ENCODE results near the gene MFAP4. TPM values are rescaled to one million over a fixed set of nuclear protein-coding genes. Genes with fewer than 3 reads are reported as not detected.

The MFAP4 gene
- total RNA-seq, 1 experiment from 2014 or later, result 0.52 TPM

DNA sequence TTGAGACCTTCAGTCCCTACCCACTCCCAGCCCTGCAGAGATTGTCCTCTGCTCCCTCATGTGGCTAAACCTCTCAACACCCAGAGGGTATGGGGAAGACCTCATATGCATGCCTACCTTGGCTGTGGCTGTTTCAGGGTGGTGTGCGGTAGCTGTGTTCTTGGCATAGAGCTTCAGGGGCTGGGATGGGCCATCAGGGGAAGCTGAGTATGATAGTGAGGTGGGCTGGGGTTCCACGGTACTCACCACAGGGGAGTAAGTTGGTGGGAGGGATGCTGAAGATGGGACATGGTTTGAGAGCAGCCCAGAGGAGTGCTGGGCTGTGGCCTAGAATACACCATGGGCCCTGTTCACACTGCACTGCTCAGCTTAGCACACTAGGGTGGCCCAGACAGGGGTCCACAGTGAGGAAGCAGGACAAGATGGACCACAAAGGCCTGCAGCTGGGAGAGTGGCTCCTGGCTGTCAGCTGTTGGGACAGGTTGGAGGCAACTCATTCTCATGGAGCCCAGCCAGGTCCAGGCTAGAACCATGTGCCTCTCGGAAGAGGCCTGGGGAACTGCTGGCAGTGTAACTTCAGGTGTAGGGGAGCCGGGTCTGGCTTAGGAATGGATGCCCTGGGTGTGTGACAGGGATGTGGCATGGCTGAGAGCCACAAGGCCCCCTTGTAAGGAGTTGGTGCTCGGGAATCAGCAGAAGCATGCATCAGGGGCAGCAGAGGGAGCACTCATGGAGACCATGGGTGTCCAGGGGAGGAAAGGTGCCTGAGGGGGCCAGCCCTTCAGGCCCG lies 3.1 kb downstream of the MFAP4 start (continued):
- TF ChIP-seq ATF3 (IDR thresholded peaks at IDR 0.05), result no peak
- no peak for TF ChIP-seq EZH2phosphoT487 (IDR thresholded peaks at IDR 0.05; ENCODE audit: borderline replicate concordance)
- TF ChIP-seq ZFX (IDR thresholded peaks at IDR 0.05), result no peak
- no peak for TF ChIP-seq ZNF274 (IDR thresholded peaks at IDR 0.05; ENCODE audit: low read depth, low read length)
- no peak for TF ChIP-seq ELF1 (IDR thresholded peaks at IDR 0.05; ENCODE audit: borderline replicate concordance, low read depth)
- TF ChIP-seq SIN3A (IDR thresholded peaks at IDR 0.05; ENCODE audit: low read depth), result no peak
- TF ChIP-seq RAD21 (IDR thresholded peaks at IDR 0.05; ENCODE audit: low read depth), result no peak
- TF ChIP-seq FOSL1 (IDR thresholded peaks at IDR 0.05; ENCODE audit: low read depth), result no peak
- no peak for TF ChIP-seq CTCF (IDR thresholded peaks at IDR 0.05 in 2 of 3, conservative IDR thresholded peaks at IDR 0.05 in 1 of 3; ENCODE audit: borderline replicate concordance in 1 of 3, insufficient read depth in 1 of 3, low read depth in 2 of 3, low read length in 2 of 3)

GRCh38 chr17:19382531-19383444 lies 4.2 kb downstream of the MFAP4 start:
- RAD21 ChIA-PET (ENCODE audit: low non-redundant PET in 1 of 2, low total read pairs in 2 of 2, uncharacterized antibody in 2 of 2, unreplicated experiment in 2 of 2), result no interaction called here
- TF ChIP-seq POLR2AphosphoS5 (IDR thresholded peaks at IDR 0.05; ENCODE audit: low read depth, low read length) (no peak), ZFX (IDR thresholded peaks at IDR 0.05) (no peak), RAD21 (IDR thresholded peaks at IDR 0.05; ENCODE audit: low read depth) (no peak), EZH2phosphoT487 (IDR thresholded peaks at IDR 0.05; ENCODE audit: borderline replicate concordance) (no peak), SRF (IDR thresholded peaks at IDR 0.05; ENCODE audit: low read depth) (no peak), EGR1 (IDR thresholded peaks at IDR 0.05; ENCODE audit: low read depth) (no peak), JUND (IDR thresholded peaks at IDR 0.05) (no peak), TCF7L2 (IDR thresholded peaks at IDR 0.05; ENCODE audit: borderline replicate concordance, extremely low read depth, insufficient read depth, insufficient read length) (no peak), POLR2A (IDR thresholded peaks at IDR 0.05; ENCODE audit: borderline replicate concordance, extremely low read depth, insufficient read depth, insufficient read length) (no peak), SP1 (IDR thresholded peaks at IDR 0.05; ENCODE audit: low read depth) (no peak), CTCF (IDR thresholded peaks at IDR 0.05 in 2 of 3, conservative IDR thresholded peaks at IDR 0.05 in 1 of 3; ENCODE audit: borderline replicate concordance in 1 of 3, insufficient read depth in 1 of 3, low read depth in 2 of 3, low read length in 2 of 3) (no peak), FOSL1 (IDR thresholded peaks at IDR 0.05; ENCODE audit: low read depth) (no peak), CEBPB (IDR thresholded peaks at IDR 0.05; ENCODE audit: low read depth) (no peak), SIN3A (IDR thresholded peaks at IDR 0.05; ENCODE audit: low read depth) (no peak), ATF3 (IDR thresholded peaks at IDR 0.05) (no peak)
- H3K9me3 ChIP-seq (ENCODE audit: control insufficient read depth in 1 of 2, insufficient read depth in 1 of 2, low read depth in 1 of 2, low read length in 2 of 2), result no peaks in the 10 kb centered on the region
- intact Hi-C loops (cut with micrococcal nuclease), result no loop called here
- no peaks in the 10 kb centered on the region for H4K20me1 ChIP-seq (ENCODE audit: insufficient read depth)
- no peak overlapping the region for H3K9ac ChIP-seq (ENCODE audit: low read length)
- H2AFZ ChIP-seq (ENCODE audit: low read depth, low read length, poor library complexity, severe bottlenecking), result no peak overlapping the region
- H3K4me3 ChIP-seq (replicated peaks in 1 of 2; ENCODE audit: low read depth in 1 of 2, low read length in 2 of 2), result no peak overlapping the region
- H3K27ac ChIP-seq (ENCODE audit: low read depth, low read length), result no peak overlapping the region
- ATAC-seq (no peak), DNase-seq (ENCODE audit: low read depth, low spot score) (no peak)
- no peaks in the 10 kb centered on the region for H3K27me3 ChIP-seq (ENCODE audit: insufficient read depth, low read length)
- no TSS peak for BruUV-seq (replicated peaks)
- CTCF ChIA-PET, result no interaction called here
- POLR2A ChIA-PET, result no interaction called here
- peaks cover 18 to 26% of the 10 kb centered on the region in 2 experiments; a peak in 3 of 4 replicates for H3K36me3 ChIP-seq (ENCODE audit: control insufficient read depth in 1 of 2, insufficient read depth in 2 of 2, low read length in 2 of 2)
- H3K9me2 ChIP-seq (ENCODE audit: insufficient read depth), result no peaks in the 10 kb centered on the region
- H3K4me2 ChIP-seq (ENCODE audit: low read length), result no peak overlapping the region
- H3K4me1 ChIP-seq (ENCODE audit: control insufficient read depth in 1 of 2, insufficient read depth in 2 of 2, low read length in 2 of 2), result peaks cover 6 to 22% of the 10 kb centered on the region in 2 experiments; a peak in 2 of 4 replicates
- H3K79me2 ChIP-seq (ENCODE audit: insufficient read depth, low read length), result no peaks in the 10 kb centered on the region; the same call in 1 of the 2 replicates
